Islet of Langerhans (tissue), 1 donor: Measurements from ENCODE around the gene RTTN.
"Not testable (repeated sequence)": the region's sequence is repeated elsewhere in the genome, so short reads cannot be mapped to it uniquely, and the experiment has no call there.

Experiments used
- FAIRE-seq: peaks from one replicate; lab custom pipeline; 2011; peaks lifted over from hg19 to GRCh38; lab: Jason Lieb, UNC

RTTN gene

DNA sequence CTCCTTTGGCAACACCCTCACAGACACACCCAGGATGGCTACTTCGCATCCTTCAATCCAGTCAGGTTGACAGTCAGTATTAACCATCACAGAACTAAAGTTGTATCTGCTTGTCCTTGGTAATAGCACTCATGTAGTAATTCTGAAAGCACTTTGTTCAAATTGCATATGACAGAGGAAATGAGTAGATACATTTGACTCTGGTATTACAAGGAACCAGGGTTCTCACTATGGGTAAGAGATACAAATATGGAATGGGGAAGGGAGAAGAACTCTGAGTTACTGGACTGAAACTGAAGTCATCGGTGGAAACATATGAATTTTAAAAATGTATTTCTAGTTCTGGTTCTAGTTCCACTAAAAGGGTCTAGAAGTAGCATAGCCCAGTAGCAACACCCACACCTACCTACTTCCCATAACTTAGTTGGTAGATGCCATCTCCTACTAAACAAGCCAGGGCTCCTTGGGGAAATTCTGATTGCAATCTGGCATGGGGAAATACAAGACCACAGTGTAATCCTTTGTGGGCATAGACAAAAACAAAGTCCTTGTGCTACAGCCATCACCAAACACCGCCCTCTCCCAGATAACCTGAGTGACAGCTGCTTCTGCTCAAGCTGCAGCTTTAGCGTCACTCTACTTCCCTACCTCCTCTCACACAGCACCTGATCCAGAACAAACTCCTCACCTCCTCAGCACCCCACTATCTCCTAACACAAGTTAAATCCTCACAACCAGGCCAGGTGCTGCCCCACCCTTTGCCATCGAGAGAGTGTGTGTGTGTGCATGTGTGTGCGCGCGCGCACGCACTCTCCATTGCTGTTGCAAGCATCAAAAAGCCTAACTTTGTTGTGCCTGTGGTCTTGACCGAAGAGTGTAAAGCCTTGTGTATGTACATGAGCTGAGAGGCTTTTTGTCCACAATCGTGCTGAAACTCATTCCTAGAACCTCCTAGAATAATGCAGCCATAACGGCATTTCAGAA, 226.5 kb downstream of the RTTN start:
- FAIRE-seq: no peak

DNA sequence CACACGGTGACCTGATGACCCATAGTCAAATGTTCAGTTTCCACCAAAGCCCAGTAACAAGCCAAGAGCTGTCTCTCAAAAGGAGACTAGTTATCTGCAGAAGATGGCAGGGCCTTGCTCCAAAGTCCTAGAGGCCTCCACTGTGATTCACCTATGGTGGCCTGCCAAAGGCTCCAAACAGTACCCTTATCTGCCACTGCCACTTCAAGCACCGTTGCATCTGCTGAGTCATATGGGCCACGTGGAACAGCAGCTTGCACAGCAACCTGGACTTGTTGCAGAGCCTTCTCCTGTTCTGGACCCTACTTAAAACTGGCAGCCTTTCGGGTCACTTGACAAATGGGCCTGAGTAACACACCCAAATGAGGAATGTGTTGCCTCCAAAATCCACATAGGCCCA, 230.2 kb downstream of the RTTN start:
- not testable (repeated sequence) for FAIRE-seq

DNA sequence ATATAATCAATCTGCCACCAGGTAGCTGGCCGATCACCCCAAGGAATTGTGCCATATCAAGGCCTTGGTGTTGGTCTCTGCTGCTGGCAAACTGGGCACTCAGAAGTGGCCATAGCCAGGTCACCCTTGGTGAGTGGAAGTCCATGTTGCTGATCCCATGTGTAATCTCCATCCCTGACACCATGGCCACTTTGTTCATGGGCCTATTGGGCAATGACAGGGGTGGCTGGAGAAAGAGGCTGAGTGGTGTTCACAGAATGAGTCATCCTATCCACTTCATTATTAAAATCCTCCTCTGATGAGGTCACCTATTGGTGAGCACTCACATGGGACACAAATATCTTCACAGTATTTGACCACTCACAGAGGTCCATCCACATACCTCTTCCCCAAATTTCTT, 231.1 kb downstream of the RTTN start:
- FAIRE-seq: no peak

GRCh38 chr18:69969491-69969890, 236.0 kb downstream of the RTTN start:
- FAIRE-seq: no peak

DNA sequence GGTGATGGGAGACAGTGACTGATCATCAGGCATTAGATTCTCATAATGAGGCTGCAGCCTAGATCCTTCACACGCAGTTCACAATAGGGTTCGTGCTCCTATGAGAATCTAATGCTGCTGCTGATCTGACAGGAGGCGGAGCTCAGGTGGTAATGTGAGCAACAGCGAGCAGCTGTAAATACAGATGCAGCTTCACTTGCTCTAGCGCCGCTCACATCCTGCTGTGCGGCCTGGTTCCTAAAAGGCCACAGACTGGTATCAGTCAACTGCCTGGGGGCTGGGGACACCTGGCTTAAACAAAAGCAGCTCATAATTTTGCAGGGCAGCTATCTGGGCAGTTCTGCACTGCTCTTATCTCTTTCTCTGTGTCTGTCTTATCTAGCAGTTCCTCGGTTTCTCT, 237.4 kb downstream of the RTTN start:
- no peak for FAIRE-seq

DNA sequence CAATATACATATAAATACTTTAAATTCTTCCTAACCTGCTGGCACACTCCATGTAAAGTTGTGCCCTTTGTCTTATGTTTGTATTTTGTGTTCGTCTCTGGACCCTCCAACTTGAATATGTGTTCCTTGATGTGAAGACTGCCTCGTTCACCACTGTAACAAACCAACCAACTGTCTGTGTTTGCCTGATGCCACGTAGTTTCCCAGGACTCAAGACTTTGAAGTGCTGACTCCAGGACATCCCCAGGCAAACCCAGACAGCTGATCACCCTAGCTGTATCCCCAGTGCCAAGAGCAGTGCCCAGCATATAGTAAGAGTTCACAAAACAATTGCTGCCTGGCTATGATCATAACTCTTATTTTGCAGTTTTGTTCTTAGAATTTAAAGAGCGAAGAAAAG, 242.3 kb downstream of the RTTN start:
- FAIRE-seq: no peak

GRCh38 chr18:69961718-69962117, 243.8 kb downstream of the RTTN start:
- no peak for FAIRE-seq

DNA sequence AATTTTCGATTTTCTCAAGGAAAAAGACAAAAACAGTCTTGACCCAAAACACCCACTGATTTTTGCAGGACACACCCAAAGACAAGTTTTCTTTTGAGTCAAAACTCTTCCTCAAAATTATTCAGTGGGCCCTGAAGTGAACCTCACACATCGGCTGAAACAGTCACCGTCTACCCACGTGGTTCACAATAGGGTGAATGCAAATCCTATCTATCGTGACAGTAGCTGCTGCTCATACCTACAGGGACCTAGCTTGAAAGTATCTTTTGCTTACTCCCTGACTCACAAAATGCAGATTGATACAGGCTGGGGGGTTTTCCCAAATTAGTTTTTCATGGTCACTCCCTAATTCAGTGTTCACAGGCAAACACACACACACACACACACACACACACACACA, 247.1 kb downstream of the RTTN start:
- FAIRE-seq: no peak

DNA sequence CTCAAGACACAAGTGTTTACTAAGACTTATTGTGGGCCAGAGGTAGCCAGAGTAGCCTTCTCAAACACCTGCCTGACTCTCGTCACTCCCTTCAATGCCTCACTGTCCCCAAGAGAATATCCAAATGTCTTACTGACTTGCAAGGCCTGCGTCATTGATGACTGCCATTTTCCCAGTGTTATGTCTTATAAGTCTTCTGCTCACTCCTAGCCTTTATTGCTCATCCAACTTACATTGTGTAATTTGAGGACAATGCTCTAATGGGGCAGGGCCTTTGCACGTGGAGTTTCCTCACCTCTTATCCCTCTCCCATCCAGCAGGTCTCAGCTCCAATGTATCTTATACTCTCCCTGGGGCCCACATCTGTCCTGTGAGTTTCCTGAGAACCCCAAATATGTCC, 247.7 kb downstream of the RTTN start:
- FAIRE-seq: no peak

- FAIRE-seq: no peak
Observed at GRCh38 chr18:69956665-69957620, 248.5 kb downstream of the RTTN start.

GRCh38 chr18:69956057-69956456, 249.4 kb downstream of the RTTN start:
- FAIRE-seq: no peak

DNA sequence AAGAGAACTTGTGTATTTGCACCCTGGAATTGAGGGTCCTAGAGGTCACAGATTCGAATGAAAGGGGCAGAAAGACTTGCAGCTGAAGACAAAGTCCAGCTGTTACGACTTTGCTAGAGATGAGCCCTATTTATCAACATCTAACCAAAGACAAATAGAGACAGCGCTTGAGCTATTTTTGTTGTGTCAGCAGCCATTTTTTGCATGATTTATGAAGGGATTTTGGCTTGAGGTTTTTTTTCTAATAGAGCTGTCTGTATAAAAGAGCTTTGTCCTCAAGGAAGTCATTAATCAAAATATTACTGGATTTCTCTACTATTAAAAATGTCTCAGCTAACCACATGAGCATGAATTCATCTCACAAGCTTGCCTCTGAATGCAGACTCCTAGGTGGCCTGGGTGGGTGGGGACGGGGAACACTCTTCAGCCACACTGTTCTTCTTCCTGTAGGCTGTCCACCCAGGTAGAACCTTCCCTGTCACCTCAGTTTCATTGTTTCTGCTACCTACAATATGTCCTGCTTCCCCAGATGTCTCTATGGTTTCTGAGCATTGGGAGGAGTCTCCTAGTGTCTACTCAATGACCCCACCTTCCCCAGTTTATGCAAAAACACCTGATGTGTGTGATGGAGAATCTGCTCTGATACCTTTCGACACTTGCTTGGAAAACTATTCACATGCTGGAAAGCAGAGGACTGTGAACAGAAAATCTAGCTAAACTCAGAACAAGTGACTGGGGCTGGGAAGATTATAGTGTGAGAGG, 250.6 kb downstream of the RTTN start:
- no peak for FAIRE-seq

DNA sequence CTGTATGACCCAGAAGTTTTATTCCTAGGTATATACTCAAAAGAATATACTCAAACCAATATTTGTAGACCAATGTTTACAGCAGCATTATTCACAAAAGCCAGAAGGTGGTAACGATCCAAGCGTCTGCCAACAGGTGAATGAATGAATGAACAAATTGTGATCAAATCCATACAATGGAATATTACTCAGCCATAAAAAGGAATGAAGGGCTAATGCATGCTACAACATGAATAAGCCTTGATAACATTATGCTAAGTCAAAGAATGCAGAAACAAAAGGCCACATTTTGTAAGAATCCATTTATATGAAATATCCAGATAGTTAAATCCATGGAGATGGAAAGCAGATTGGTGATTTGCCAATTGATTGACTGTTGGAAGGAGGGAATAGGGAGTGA, 252.3 kb downstream of the RTTN start:
- FAIRE-seq: no peak
